Activated CD8-positive, alpha-beta T cell treated with anti-CD3 and anti-CD28 coated beads for 36 hours (primary cell): ENCODE data around the gene IL17REL. TPM values are rescaled to one million over a fixed set of nuclear protein-coding genes. Genes with fewer than 3 reads are reported as not detected.

ENCODE experiments used
- ATAC-seq: fragments of 200-7000 bp; cut with Tn5 transposase; one replicate; pipeline ENCODE4 v1.10.0; 2021; ENCODE audit warnings: mild to moderate bottlenecking, moderate library complexity
- CTCF ChIA-PET: fragments of 350-600 bp; sonication (Branson Sonifier 250); formaldehyde crosslinking; loops from one replicate; lab custom pipeline; 2021; ENCODE audit warnings: antibody characterized with exemption; lab: Charles Lee
- POLR2A ChIA-PET: fragments of 350-600 bp; sonication (Branson Sonifier 250); formaldehyde crosslinking; loops from one replicate; lab custom pipeline; 2021; ENCODE audit warnings: antibody characterized with exemption; lab: Charles Lee
- DNase-seq: peaks from one replicate; pipeline ENCODE4 v3.0.0-alpha.2; 2020
- H3K27ac Mint-ChIP-seq: one replicate; pipeline ENCODE4 v1.8.0; 2021; ENCODE audit warnings: mild to moderate bottlenecking, mixed read lengths
- H3K27me3 Mint-ChIP-seq: one replicate; pipeline ENCODE4 v1.8.0; 2021; ENCODE audit warnings: mixed read lengths
- H3K36me3 Mint-ChIP-seq: one replicate; pipeline ENCODE4 v1.8.0; 2021; ENCODE audit warnings: low read depth, mixed read lengths
- H3K4me1 Mint-ChIP-seq: one replicate; pipeline ENCODE4 v1.8.0; 2021; ENCODE audit warnings: low read depth, mixed read lengths
- H3K4me3 Mint-ChIP-seq: one replicate; pipeline ENCODE4 v1.8.0; 2021; ENCODE audit warnings: mild to moderate bottlenecking, moderate library complexity, mixed read lengths
- H3K9me3 Mint-ChIP-seq: one replicate; pipeline ENCODE4 v1.8.0; 2021; ENCODE audit warnings: mixed read lengths
- intact Hi-C: fragments of 100-400 bp; cut with micrococcal nuclease; formaldehyde crosslinking; loops from one replicate; pipeline ENCODE4 v1.10.0; 2022
- total RNA-seq, 2 experiments: library from RNA; stranded (reverse); gene quantifications; one replicate each; pipeline ENCODE4 v1.2.3, GENCODE V29; 2021
- TF ChIP-seq, protein P1 (sequence below): fragments of 200-600 bp; IDR thresholded peaks from one replicate; pipeline ENCODE4 v1.8.0; 2022; ENCODE audit warnings: antibody characterized with exemption, mild to moderate bottlenecking

Gene IL17REL
- total RNA-seq, 2 experiments from 2014 or later, result 0.14 TPM; not detected in 1

DNA sequence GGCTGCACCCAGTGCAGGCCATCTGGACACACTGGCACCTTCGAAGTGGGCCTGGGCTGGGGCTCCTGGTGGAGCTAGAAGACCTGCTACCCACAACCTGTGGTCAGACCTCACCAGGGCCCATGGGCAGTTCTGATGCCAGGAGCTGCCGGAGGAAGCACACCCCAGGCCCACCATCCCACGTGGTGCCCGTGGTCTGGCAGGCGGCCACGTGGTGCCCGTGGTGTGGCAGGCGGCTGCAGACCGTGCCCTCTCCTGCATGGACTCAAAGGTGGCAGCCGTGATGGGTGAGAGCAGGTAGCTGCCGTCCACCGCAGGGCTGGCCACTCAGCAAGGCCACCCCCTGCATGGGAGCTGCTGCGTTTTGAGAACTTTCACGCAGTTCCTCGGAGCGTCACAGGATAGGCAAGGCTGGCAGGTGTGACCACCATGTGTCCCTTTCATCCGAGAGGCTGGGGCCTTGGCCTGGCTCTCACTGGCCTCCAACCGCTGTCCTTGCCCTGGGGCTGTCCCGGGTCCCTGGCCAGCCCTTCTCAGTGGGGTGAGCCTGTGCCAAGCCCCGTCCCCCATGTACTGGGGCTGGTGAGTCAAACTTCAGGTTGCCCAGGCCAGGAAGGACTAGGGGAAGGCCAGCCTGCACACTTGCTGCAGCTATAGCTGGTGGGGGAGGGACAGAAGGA is 3.9 kb upstream of the IL17REL start:
- Mint-ChIP-seq H3K4me1 (peaks cover 25% of the 10 kb centered on the region), H3K27ac (peak overlapping the region; percentile 97), H3K36me3 (no peaks in the 10 kb centered on the region), H3K4me3 (peak overlapping the region; percentile 68), H3K9me3 (peaks cover 3% of the 10 kb centered on the region), H3K27me3 (no peaks in the 10 kb centered on the region)
- intact Hi-C loops, result loop anchor here (5.0 kb wide), 2 partner anchors 44 to 84 kb away; no protein-coding TSS in a partner anchor
- TF ChIP-seq, protein P1, sequence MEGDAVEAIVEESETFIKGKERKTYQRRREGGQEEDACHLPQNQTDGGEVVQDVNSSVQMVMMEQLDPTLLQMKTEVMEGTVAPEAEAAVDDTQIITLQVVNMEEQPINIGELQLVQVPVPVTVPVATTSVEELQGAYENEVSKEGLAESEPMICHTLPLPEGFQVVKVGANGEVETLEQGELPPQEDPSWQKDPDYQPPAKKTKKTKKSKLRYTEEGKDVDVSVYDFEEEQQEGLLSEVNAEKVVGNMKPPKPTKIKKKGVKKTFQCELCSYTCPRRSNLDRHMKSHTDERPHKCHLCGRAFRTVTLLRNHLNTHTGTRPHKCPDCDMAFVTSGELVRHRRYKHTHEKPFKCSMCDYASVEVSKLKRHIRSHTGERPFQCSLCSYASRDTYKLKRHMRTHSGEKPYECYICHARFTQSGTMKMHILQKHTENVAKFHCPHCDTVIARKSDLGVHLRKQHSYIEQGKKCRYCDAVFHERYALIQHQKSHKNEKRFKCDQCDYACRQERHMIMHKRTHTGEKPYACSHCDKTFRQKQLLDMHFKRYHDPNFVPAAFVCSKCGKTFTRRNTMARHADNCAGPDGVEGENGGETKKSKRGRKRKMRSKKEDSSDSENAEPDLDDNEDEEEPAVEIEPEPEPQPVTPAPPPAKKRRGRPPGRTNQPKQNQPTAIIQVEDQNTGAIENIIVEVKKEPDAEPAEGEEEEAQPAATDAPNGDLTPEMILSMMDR, result no peak
- ChIA-PET CTCF (interaction anchor here (1.0 to 4.4 kb wide), 3 partner anchors 14 to 37 kb away, joined by 6 to 27 read pairs (median 16); no protein-coding TSS in a partner anchor), POLR2A (interaction anchor here (0.9 to 2.5 kb wide), 4 partner anchors 14 to 54 kb away, joined by 3 to 14 read pairs (median 6); no protein-coding TSS in a partner anchor)
- ATAC-seq (no peak), DNase-seq (no peak)

DNA sequence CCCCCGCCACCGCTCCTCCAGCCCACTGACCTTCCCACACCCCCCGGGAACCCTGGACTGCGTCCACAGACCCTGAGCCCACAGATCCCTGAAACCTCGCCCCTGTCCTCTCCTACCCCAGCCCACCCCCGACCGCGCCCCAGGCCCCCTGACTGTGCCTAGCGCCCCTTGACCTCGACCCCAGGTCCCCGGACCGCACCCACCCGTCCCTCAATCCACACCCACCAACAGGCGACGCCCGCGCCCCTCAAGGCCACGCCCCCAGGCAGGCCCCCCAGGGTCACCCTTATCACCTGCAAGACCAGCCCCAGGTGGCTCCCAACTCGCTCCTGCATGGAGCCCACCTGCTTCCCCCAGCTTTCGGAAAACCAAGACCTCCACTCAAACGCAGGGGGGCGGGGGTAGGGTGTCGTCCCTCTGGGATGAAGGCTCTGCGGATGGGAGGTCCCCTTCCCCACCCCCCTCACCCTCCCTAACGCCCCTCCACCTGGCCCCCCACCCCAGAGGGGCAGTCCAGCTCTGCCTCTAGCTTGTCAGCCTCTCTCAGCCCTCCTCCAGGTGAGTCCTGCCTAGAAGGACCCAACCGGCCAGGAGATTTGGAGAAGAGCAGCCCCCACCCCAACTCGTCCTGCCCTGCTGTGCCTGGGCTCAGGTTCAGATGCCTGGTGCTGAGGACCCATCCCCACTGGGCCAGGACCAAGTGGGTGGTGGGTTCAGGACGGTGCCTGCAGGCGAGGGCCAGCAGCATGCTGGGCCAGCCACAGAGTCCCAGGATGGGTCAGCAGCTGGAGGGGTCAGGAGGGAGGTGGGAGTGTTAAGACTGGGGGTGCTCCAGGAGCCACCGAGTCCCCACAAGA is 3.1 kb upstream of the IL17REL start:
- H3K4me3 Mint-ChIP-seq, result no peak overlapping the region
- POLR2A ChIA-PET, result interaction anchor here (0.9 kb wide), 1 partner anchor 13 kb away, joined by 3 read pairs; no protein-coding TSS in a partner anchor
- ATAC-seq (no peak), DNase-seq (no peak)
- TF ChIP-seq, protein P1, result no peak
- H3K36me3 Mint-ChIP-seq, result no peaks in the 10 kb centered on the region
- peak overlapping the region; percentile 46 for H3K27ac Mint-ChIP-seq
- CTCF ChIA-PET, result interaction anchor here (1.0 to 4.4 kb wide), 3 partner anchors 14 to 36 kb away, joined by 6 to 27 read pairs (median 16); no protein-coding TSS in a partner anchor
- intact Hi-C loops, result loop anchor here (5.0 kb wide), 2 partner anchors 43 to 83 kb away; no protein-coding TSS in a partner anchor
- H3K27me3 Mint-ChIP-seq, result no peaks in the 10 kb centered on the region
- peaks cover 3% of the 10 kb centered on the region for H3K9me3 Mint-ChIP-seq
- peaks cover 31% of the 10 kb centered on the region for H3K4me1 Mint-ChIP-seq

DNA sequence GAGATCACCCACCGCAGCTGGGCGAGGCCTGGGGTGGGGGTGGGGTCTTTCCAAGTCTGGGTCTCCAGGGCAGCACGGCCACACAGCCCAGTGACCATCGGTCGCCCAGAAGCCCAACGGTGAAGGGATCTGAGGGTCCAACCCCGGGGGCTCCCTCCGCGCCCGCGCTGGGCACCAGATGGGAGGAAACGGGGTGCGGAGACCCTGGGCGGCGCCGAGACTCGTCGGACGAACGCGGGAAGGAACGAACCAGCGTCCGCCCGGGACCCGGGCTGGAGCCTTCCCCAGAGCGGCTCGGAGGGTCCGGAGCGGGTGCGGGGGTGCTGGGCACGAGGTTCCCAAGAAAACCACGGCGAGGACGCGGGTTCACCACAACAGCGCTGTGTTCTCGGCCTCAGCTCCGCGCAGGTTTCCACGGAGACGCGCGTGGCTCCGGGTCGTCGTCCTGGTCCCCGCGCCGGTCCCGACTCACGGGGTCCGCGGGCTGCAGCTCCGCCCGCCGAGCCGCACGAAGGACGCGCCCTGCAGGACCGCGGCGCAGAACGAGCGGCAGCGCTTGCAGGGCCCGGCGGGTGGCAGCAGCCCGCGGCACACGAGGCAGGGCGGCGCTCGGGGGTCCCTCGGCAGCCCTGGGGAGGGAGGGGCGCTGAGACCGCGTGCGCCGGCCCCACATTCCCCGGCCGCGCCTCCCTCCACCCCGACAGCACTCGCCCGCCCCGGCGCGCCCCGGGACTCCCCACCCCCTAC is 2.3 kb upstream of the IL17REL start:
- CTCF ChIA-PET, result interaction anchor here (2.4 kb wide), 1 partner anchor 16 kb away, joined by 11 read pairs; no protein-coding TSS in a partner anchor
- no peak for DNase-seq
- POLR2A ChIA-PET, result no interaction called here
- Mint-ChIP-seq H3K9me3 (peaks cover 3% of the 10 kb centered on the region), H3K4me1 (peaks cover 31% of the 10 kb centered on the region), H3K27me3 (peaks cover 1% of the 10 kb centered on the region), H3K4me3 (peak overlapping the region; percentile 19), H3K36me3 (no peaks in the 10 kb centered on the region), H3K27ac (no peak overlapping the region)
- TF ChIP-seq, protein P1, result peak; percentile 13
- no peak for ATAC-seq
- intact Hi-C loops, result loop anchor here (5.0 kb wide), 2 partner anchors 43 to 83 kb away; no protein-coding TSS in a partner anchor

DNA sequence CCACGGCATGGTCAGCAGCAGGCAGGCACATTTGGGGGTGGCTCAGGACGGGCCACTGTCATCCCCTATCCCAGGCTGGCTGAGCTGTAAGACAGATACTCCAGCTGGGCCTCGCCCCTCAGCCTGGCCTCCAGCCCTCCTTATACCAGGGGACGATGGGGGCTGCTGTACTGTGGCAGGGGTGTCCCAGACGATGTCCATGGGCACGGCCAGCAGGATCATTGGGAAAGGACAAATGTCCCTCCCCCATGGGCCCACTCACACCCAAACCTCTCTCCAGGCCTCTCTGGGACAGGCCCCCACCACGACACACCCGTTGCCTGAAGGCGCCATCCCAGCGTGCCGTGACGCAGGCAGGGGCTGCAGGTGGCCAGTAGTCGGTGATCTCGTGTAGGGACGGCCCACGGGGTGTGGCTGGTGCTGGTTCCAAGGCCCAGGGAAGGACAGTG is 1.5 kb upstream of the IL17REL start:
- ATAC-seq, result no peak
- POLR2A ChIA-PET, result interaction anchor here (0.8 kb wide), 1 partner anchor 13 kb away, joined by 6 read pairs; no protein-coding TSS in a partner anchor
- H3K36me3 Mint-ChIP-seq, result no peaks in the 10 kb centered on the region
- peaks cover 31% of the 10 kb centered on the region for H3K4me1 Mint-ChIP-seq
- DNase-seq, result no peak
- H3K9me3 Mint-ChIP-seq, result peaks cover 1% of the 10 kb centered on the region
- H3K4me3 Mint-ChIP-seq, result peak overlapping the region; percentile 55
- TF ChIP-seq, protein P1, result no peak
- no peak overlapping the region for H3K27ac Mint-ChIP-seq
- intact Hi-C loops, result no loop called here
- H3K27me3 Mint-ChIP-seq, result peaks cover 2% of the 10 kb centered on the region
- CTCF ChIA-PET, result interaction anchor here (1.0 to 2.4 kb wide), 4 partner anchors 17 to 34 kb away, joined by 3 to 11 read pairs (median 6); no protein-coding TSS in a partner anchor
